NK-92 treated with Interleukin-12 subunit alpha and Interleukin-12 subunit beta, amount 100 ng/mL, for 24 hours (cell line): Measurements from ENCODE around the gene CDON.
"Not testable (repeated sequence)": the region's sequence is repeated elsewhere in the genome, so short reads cannot be mapped to it uniquely, and the experiment has no call there.

Experiments used
- DNase-seq: peaks from one replicate; lab custom pipeline; 2025; lab: John Stamatoyannopoulos, UW

CDON gene

GRCh38 chr11:125990244-125990643 is 72.4 kb downstream of the CDON start:
- no peak for DNase-seq

DNA sequence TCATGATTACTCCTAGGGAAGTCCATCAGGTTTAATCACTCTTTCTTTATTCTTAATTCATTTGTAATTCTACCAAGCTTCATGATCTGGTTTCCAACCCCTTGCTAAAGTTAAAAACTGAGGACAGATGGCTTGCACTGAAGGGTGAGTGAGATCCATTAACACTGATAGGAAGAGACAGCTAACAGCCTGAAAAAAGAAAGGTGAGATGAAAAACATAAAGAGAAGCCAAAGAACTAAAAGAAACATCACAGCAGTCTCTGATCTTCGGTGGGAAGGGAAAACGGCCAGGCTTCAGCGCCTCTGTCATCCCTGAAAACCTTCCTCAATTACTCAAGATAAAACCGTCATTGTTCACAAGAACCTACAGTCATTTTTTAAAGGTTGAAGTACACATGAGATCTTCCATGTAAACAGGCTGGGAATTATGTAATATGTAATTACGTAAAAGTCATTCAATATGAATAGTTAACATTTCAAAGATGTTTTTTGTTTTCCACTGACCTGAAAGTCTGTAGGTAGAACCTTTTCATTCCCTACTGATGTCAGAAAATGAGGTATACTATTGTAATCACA is 75.5 kb downstream of the CDON start:
- no peak for DNase-seq

- DNase-seq, result not testable (repeated sequence)
These were observed 76.7 kb downstream of the CDON start for GRCh38 chr11:125985956-125986355.

DNA sequence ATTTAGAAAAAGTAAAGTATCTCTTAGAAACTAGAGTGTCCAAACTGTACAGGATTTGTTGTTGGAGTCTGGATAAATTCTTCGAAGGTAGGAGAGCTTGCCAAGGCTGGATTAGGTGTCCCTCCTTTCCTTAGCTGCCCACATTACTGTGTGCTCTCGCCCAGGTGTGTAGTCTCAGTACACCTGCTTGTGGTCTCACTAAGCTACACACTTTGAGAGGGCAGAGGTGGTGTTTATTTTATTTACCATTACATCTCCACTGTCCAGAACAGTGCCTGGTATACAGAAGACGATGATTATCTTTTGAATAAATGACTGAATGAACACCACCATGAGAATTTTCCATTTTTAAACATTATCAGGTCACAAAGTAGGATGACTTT is 80.3 kb downstream of the CDON start:
- no peak for DNase-seq

- no peak for DNase-seq
These were observed 82.2 kb downstream of the CDON start for GRCh38 chr11:125980436-125980835.

DNA sequence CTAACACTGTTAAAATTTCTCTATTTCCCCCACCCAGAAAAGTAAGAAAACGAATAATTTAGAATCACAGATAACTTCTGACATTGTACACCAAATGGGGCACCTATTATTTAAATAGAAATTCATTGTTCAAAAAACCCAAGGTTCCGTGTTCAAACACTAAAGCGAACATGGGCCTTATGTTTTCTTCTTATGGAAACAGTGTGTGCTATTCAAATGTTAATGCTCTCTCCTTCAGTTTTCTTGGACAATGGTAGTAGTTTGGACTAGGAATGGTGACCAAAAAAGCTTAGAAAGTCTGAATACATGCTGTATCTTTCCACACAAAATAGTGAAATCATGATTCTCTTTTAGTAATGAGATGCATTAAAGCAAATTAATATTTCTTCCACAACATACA is 83.2 kb downstream of the CDON start:
- no peak for DNase-seq

DNA sequence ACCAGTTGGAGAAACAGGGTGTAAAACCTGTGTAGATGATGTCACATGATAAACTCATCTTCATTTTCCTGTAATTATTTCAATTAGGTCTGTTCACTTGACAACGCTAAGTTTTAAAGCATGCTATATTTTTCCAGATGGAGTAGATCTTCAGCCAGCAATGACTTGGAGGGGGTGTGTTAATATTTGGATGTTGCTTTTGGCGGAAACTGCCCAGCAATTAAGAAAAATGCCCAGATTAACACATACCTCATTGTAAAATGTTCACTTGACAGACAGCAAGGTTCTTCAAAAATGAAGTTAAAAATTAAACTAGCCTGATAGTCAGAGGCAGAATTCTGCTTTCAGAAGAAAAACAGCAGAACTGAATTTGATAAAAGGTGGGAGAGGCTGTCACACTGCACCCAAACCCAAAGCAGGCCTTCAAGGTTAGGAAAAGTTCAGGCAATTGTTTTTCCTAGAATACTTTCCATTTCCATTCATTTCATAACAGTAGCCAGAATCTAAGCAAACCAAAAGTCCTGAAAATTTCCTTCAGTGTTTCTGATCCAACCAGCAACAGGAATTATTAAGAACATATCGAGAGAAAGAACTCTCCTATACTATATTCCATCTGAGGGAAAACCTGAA is 83.8 kb downstream of the CDON start:
- DNase-seq, result no peak

DNA sequence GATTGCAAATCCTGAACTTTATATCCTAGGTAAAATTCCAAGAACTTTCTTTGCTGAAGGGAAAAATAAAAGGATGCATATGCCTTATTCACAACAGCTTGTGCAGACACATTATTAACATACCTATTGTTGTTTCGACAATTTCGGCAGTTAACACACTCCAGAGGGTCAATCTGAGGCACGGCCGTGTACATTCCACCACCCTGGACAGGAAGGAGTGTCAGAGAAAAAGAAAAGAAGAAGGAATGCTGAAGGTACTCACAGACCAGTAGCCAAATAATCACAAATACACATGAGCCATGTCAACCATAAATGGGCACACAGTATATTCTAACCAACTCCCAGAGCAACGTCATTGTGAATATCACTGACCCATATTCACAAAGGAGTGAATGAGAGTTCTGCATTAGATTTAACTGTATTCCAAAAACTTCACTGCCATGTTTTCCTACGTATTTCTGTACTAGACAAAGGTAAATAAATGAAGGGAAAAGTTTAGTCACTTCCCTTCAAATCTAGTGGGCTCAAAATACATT is 84.4 kb downstream of the CDON start:
- no peak for DNase-seq

- no peak for DNase-seq
These were observed 85.3 kb downstream of the CDON start for GRCh38 chr11:125977333-125977732.

DNA sequence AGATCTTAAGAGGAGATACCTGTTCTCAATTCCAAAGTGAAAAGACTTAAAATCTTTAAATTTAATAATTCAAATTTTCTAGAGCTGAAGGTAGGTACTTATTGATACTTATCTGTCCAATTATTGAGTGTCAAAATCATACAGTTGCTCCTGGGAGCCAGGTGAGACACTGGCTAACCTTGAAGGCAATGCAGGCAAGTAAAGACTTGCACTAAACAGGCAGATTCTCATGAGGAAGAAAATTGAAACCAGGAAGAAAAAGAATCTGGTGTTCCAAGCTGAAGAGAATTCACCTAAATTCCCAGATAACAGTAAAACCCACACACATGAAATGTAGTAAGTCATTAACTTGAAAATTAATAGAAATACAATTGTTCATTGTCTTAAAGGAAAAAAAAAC is 86.5 kb downstream of the CDON start:
- DNase-seq, result no peak

- DNase-seq, result no peak
These were observed 87.0 kb downstream of the CDON start for GRCh38 chr11:125975634-125976033.

- DNase-seq, result no peak
These were observed 88.4 kb downstream of the CDON start for GRCh38 chr11:125974284-125974683.

GRCh38 chr11:125971618-125972017 is 91.0 kb downstream of the CDON start:
- DNase-seq, result no peak

- no peak for DNase-seq
These were observed 94.3 kb downstream of the CDON start for GRCh38 chr11:125968354-125968753.

- no peak for DNase-seq
These were observed 95.2 kb downstream of the CDON start for GRCh38 chr11:125967515-125967914.

DNA sequence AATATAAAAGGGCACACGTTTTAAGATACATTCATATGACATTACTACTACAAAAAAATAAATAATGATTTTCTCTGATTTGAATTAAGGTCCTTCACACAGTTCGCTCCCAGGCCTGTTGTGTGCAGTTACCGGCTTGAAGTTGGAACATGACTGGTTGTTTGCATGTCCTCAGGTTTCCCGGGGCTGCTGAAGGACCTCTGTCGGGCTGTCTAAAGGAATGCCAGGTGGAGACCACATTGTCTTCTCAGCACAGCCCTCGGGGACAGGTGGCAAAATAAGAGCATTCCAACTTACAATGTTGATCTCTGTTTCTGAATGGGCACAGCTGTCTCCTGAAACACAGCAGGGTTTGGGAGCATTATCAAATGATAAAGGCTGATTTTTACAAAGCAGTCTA is 101.9 kb downstream of the CDON start:
- DNase-seq, result no peak

DNA sequence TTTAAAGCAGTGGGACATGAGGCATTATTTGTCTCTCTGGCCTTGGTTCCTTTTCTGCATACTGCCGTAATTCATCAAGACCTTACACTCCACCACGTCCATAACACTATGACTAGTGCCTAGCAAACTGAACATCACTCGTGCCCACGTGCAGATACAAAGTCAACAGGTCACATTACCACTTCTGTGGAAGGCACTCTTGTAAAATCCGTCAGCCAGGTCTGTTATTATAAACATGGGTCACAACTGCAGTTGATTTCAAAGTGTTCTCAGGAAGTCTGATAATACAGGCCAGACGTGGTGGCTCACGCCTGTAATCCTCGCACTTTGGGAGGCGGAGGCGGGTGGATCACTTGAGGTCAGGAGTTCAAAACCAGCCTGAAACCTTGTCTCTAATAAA is 102.7 kb downstream of the CDON start:
- no peak for DNase-seq

- DNase-seq, result no peak
These were observed 103.2 kb downstream of the CDON start for GRCh38 chr11:125959511-125959910.

- DNase-seq, result no peak
These were observed 103.7 kb downstream of the CDON start for GRCh38 chr11:125958872-125959400.

DNA sequence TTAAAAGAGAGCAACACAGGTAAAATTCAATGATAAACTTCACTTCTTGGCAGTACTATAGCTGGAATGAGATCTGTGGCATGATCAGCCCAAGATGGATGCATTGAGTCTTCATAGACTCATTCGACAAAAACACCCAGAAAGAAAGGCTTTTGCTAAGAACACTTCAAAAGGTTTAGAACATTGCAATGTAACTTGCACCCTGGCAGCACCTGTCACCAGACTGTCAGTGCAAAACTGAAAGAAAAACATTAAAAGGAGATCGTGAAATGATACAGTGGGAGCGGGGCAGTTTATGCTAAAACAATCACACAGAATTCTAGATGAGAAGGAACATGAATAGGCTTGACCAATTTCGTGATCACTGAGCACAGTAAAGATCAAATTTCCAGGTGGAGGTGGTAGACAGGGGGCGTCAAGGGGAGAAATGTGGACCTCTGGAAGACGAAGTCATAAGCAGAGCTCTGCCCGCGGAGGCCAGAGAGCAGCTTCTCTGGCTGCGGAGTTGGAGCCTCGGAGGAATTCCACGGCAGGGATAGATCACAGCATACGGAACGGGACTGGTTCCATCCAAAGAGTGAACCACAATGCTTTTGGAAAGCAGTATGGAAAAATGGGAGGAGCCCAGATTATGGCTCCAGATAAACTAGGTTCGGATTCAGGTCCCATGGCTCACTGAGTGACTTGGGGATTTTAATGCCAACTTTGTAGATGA is 104.9 kb downstream of the CDON start:
- no peak for DNase-seq

- no peak for DNase-seq
These were observed 106.1 kb downstream of the CDON start for GRCh38 chr11:125956391-125957134.

GRCh38 chr11:125955856-125956255 is 106.8 kb downstream of the CDON start:
- DNase-seq, result no peak
